MM.1S (cell line): ENCODE data around the gene CACNA1G.

Experiments used
- DNase-seq: peaks from one replicate; pipeline ENCODE4 v3.0.0-alpha.2; 2015
- H2AFZ ChIP-seq: fragments of 300-600 bp; sonication (generic); 2 replicates; pipeline ENCODE4 v1.6.0; 2016; ENCODE audit warnings: antibody characterized with exemption, low read length
- H3F3A ChIP-seq: fragments of 300-600 bp; sonication (generic); 2 replicates; pipeline ENCODE4 v1.6.1; 2016; ENCODE audit warnings: mild to moderate bottlenecking, antibody characterized with exemption, low read length, moderate library complexity, mixed read lengths; ENCODE audit not compliant: insufficient read depth
- H3K27ac ChIP-seq: fragments of 300-600 bp; sonication (generic); 2 replicates; pipeline ENCODE4 v1.5.1; 2016; ENCODE audit warnings: mild to moderate bottlenecking, low read length
- H3K27me3 ChIP-seq: fragments of 300-600 bp; sonication (generic); replicated peaks from 2 replicates; pipeline ENCODE4 v1.6.0; 2016; ENCODE audit warnings: low read length; ENCODE audit not compliant: insufficient read depth
- H3K36me3 ChIP-seq: fragments of 300-600 bp; sonication (generic); replicated peaks from 2 replicates; pipeline ENCODE4 v1.6.1; 2016; ENCODE audit warnings: mild to moderate bottlenecking, low read length, mixed read lengths; ENCODE audit not compliant: insufficient read depth
- H3K4me1 ChIP-seq: fragments of 300-600 bp; sonication (generic); 2 replicates; pipeline ENCODE4 v1.6.1; 2016; ENCODE audit warnings: low read length, mixed read lengths
- H3K4me2 ChIP-seq: fragments of 300-600 bp; sonication (generic); 2 replicates; pipeline ENCODE4 v1.6.0; 2016; ENCODE audit warnings: low read depth, low read length
- H3K4me3 ChIP-seq: fragments of 300-600 bp; sonication (generic); 2 replicates; pipeline ENCODE4 v1.5.1; 2016; ENCODE audit warnings: low read length, mixed read lengths
- H3K79me2 ChIP-seq: fragments of 300-600 bp; sonication (generic); 2 replicates; pipeline ENCODE4 v1.6.1; 2016; ENCODE audit warnings: mixed run types, low read length, mixed read lengths
- H3K9ac ChIP-seq: fragments of 300-600 bp; sonication (generic); 2 replicates; pipeline ENCODE4 v1.6.1; 2016; ENCODE audit warnings: low read length, mixed read lengths
- H3K9me2 ChIP-seq: fragments of 300-600 bp; sonication (generic); replicated peaks from 2 replicates; pipeline ENCODE4 v1.6.1; 2016; ENCODE audit warnings: mild to moderate bottlenecking, low read length, mixed read lengths; ENCODE audit not compliant: insufficient read depth
- H3K9me3 ChIP-seq: fragments of 300-600 bp; sonication (generic); replicated peaks from 2 replicates; pipeline ENCODE4 v1.6.1; 2016; ENCODE audit warnings: mild to moderate bottlenecking, low read length, mixed read lengths; ENCODE audit not compliant: insufficient read depth
- H4K20me1 ChIP-seq: fragments of 300-600 bp; sonication (generic); 2 replicates; pipeline ENCODE4 v1.6.1; 2016; ENCODE audit warnings: mild to moderate bottlenecking, low read length, moderate library complexity, mixed read lengths; ENCODE audit not compliant: insufficient read depth
- EZH2 ChIP-seq: fragments of 300-600 bp; sonication (generic); optimal IDR thresholded peaks from 2 replicates; pipeline ENCODE3; 2017; ENCODE audit warnings: low read depth, mild to moderate bottlenecking, antibody characterized with exemption, low read length, mixed read lengths
- EZH2phosphoT487 ChIP-seq: fragments of 300-600 bp; sonication (generic); IDR thresholded peaks from 2 replicates; pipeline ENCODE4 v1.6.1; 2018; ENCODE audit warnings: antibody characterized with exemption, low read length
- TF ChIP-seq, protein P1 (sequence below): fragments of 300-600 bp; sonication (generic); IDR thresholded peaks from 2 replicates; pipeline ENCODE4 v1.5.1; 2016; ENCODE audit warnings: antibody characterized with exemption, low read length, mixed read lengths

Gene CACNA1G

DNA sequence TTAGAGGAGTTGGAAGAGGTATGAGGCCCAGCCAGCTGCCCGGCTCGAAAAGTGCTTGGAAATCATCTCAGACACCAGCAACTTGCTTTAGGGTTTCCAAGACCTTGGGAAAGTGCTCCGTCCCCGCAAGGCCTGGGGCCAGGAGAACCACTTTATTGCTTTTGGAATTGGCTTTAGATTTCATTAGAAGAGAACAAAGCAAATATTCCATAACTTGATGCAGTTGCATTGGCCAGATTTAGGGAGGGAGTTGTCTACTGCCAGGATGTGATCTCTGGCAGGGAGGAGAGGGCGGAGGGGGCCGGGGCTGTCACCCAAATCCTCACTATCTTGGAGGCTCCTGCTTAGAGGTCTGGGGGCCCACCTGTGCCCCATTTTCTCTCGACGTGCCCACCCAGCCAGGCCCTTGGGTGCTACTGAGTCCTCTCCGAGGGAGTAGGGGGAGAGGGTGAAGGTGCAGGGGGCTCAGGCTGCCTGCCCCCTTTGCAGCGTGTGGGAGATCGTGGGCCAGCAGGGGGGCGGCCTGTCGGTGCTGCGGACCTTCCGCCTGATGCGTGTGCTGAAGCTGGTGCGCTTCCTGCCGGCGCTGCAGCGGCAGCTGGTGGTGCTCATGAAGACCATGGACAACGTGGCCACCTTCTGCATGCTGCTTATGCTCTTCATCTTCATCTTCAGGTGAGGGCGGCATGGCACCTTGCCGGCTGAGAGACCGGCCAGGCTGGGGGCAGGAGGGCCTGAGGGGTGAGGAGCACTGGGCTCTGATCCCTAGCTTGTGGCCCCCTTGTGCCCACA, 30.6 kb downstream of the CACNA1G start:
- no peaks in the 10 kb centered on the region for H3K9me2 ChIP-seq
- no peak overlapping the region for H3K4me3 ChIP-seq
- no peak overlapping the region for H3K27ac ChIP-seq
- DNase-seq, result no peak
- no peak overlapping the region for H3K9ac ChIP-seq
- TF ChIP-seq, protein P1, sequence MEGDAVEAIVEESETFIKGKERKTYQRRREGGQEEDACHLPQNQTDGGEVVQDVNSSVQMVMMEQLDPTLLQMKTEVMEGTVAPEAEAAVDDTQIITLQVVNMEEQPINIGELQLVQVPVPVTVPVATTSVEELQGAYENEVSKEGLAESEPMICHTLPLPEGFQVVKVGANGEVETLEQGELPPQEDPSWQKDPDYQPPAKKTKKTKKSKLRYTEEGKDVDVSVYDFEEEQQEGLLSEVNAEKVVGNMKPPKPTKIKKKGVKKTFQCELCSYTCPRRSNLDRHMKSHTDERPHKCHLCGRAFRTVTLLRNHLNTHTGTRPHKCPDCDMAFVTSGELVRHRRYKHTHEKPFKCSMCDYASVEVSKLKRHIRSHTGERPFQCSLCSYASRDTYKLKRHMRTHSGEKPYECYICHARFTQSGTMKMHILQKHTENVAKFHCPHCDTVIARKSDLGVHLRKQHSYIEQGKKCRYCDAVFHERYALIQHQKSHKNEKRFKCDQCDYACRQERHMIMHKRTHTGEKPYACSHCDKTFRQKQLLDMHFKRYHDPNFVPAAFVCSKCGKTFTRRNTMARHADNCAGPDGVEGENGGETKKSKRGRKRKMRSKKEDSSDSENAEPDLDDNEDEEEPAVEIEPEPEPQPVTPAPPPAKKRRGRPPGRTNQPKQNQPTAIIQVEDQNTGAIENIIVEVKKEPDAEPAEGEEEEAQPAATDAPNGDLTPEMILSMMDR, result no peak
- TF ChIP-seq EZH2phosphoT487 (no peak), EZH2 (no peak)
- H3K9me3 ChIP-seq, result no peaks in the 10 kb centered on the region
- H3K79me2 ChIP-seq, result no peaks in the 10 kb centered on the region
- H3K4me1 ChIP-seq, result no peaks in the 10 kb centered on the region
- H4K20me1 ChIP-seq, result no peaks in the 10 kb centered on the region
- no peaks in the 10 kb centered on the region for H3K36me3 ChIP-seq
- no peak overlapping the region for H3K4me2 ChIP-seq
- no peaks in the 10 kb centered on the region for H3F3A ChIP-seq
- peaks cover 84% of the 10 kb centered on the region for H3K27me3 ChIP-seq
- no peak overlapping the region for H2AFZ ChIP-seq

DNA sequence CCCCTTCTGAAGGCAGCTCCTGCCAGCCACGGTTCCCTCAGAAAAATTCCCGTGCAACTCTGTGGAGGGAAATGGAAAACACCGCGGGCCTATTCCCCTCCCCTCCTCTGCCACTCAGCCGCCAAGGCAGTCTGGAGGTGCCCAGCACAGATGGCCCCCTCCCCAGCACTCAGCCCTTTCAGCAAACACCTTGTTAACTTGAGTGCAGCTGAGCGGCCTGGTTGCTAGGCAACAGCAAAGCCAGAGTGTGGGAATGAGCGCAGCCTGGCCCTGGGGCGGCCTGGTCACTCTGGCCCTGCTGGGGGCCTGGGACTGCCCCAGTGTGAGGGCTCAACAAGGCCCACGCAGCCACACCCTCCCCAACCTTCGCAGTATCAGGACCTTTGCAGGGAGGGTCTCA, 32.8 kb downstream of the CACNA1G start:
- H3K4me2 ChIP-seq, result no peak overlapping the region
- TF ChIP-seq EZH2phosphoT487, result no peak
- TF ChIP-seq, protein P1, result no peak
- TF ChIP-seq EZH2, result no peak
- H4K20me1 ChIP-seq, result no peaks in the 10 kb centered on the region
- H3K27ac ChIP-seq, result no peak overlapping the region
- H3K9me3 ChIP-seq, result no peaks in the 10 kb centered on the region
- no peak overlapping the region for H2AFZ ChIP-seq
- no peak overlapping the region for H3K4me3 ChIP-seq
- H3K27me3 ChIP-seq, result peaks cover 76% of the 10 kb centered on the region
- H3F3A ChIP-seq, result no peaks in the 10 kb centered on the region
- no peaks in the 10 kb centered on the region for H3K36me3 ChIP-seq
- no peaks in the 10 kb centered on the region for H3K9me2 ChIP-seq
- no peaks in the 10 kb centered on the region for H3K4me1 ChIP-seq
- H3K79me2 ChIP-seq, result no peaks in the 10 kb centered on the region
- no peak overlapping the region for H3K9ac ChIP-seq
- no peak for DNase-seq

DNA sequence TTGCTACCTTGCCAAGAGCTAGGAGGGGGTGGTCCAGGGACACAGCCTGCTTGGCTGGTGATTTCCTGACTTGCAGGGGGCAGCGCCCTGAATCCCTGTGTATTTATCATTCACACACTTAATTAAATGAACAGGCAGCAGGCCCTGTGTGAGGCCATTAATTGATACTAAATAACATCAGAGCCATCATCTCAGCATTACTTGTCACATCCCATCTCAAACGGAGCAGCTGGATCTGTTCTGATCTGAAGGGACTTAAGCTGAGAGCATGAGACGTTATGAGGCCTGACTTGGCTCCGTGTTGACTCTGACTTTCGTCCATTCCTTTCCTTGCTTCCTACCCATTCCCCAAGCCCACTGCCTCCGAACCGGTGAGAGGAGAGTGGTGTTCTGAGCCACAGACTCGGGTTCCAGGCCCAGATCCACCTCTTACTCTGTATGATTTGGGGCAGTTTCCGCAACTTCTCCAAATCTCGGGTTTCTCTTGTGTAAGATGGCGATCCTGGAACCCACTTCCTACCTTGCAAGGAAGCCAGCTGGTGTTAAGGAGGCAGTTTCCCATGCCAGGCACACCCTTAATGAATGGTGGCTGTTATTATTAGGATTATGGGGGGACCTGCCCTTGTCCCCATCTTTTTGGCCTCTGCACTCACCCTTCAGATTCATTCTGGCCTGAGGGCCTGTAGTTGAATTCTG, 33.8 kb downstream of the CACNA1G start:
- Histone ChIP-seq H3F3A (no peaks in the 10 kb centered on the region), H3K27me3 (peaks cover 72% of the 10 kb centered on the region), H3K79me2 (no peaks in the 10 kb centered on the region), H4K20me1 (no peaks in the 10 kb centered on the region), H3K36me3 (no peaks in the 10 kb centered on the region), H3K9ac (no peak overlapping the region), H2AFZ (no peak overlapping the region), H3K9me2 (no peaks in the 10 kb centered on the region), H3K4me3 (no peak overlapping the region), H3K9me3 (no peaks in the 10 kb centered on the region), H3K4me1 (no peaks in the 10 kb centered on the region), H3K4me2 (no peak overlapping the region), H3K27ac (no peak overlapping the region)
- no peak for DNase-seq
- TF ChIP-seq, protein P1, result no peak
- TF ChIP-seq EZH2phosphoT487 (no peak), EZH2 (no peak)
